ENCODE results near the gene ZNF44. TPM values are rescaled to one million over a fixed set of nuclear protein-coding genes. Genes with fewer than 3 reads are reported as not detected.

ZNF44 gene
- total RNA-seq, 1 experiment from 2014 or later: 8.2 TPM

DNA sequence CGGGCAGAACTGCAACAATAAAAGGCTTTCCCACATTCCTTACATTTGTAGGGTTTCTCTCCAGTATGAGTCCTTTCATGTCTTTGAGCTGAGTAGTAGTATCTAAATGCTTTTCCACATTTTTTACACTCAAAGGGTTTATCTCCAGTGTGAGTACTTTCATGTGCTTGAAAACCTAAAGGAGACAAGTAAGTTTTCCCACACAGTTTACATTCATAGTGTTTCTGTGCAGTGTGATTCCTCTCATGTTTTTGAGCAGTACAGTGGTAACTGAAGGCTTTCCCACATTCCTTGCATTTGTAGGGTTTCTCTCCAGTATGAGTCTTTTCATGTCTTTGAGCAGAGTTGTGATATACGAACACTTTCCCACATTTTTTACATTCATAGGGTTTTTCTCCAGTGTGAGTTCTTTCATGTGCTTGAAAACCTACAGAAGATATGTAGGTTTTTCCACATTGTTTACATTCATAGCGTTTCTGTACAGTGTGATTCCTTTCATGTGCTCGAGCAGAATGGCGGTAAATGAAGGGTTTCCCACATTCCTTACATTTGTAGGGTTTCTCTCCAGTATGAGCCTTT lies 47.0 kb downstream of the ZNF44 start:
- ChIA-PET POLR2A (ENCODE audit: unreplicated experiment) (no interaction called here), CTCF (no interaction called here)
- Histone ChIP-seq H3K9me2 (replicated peaks; ENCODE audit: low read length) (no peaks in the 10 kb centered on the region), H3K79me2 (ENCODE audit: low read length) (no peaks in the 10 kb centered on the region), H2AFZ (ENCODE audit: low read length) (no peak overlapping the region), H3K27me3 (ENCODE audit: low read length) (no peaks in the 10 kb centered on the region), H3K27ac (ENCODE audit: low read length) (no peak overlapping the region), H3K9me3 (ENCODE audit: low read length) (peaks cover 65% of the 10 kb centered on the region), H3K36me3 (ENCODE audit: low read depth, low read length) (peaks cover 37% of the 10 kb centered on the region), H3K4me3 (ENCODE audit: low read length) (peak overlapping the region; percentile 9; the same call in 1 of the 2 replicates), H3K4me2 (ENCODE audit: low read length) (no peak overlapping the region), H3F3A (ENCODE audit: low read length, unreplicated experiment) (no peaks in the 10 kb centered on the region), H3K4me1 (ENCODE audit: insufficient read depth, low read length) (no peaks in the 10 kb centered on the region), H4K20me1 (ENCODE audit: low read length) (no peaks in the 10 kb centered on the region), H3K9ac (ENCODE audit: low read length) (no peak overlapping the region)
- no TSS peak for BruUV-seq (replicated peaks)
- ATAC-seq (no peak), DNase-seq (no peak)
- no peak for TF ChIP-seq EZH2 (IDR thresholded peaks at IDR 0.05; ENCODE audit: low read length, unreplicated experiment)
- TF ChIP-seq EZH2phosphoT487 (IDR thresholded peaks at IDR 0.05; ENCODE audit: borderline replicate concordance, low read length): no peak
- no peak for TF ChIP-seq CTCF (conservative IDR thresholded peaks at IDR 0.05; ENCODE audit: low read depth, low read length)
- intact Hi-C loops (cut with micrococcal nuclease): no loop called here

GRCh38 chr19:12244370-12244769 lies 50.3 kb downstream of the ZNF44 start:
- ChIA-PET POLR2A (ENCODE audit: unreplicated experiment) (no interaction called here), CTCF (no interaction called here)
- ATAC-seq (no peak), DNase-seq (no peak)
- Histone ChIP-seq H3K4me3 (ENCODE audit: low read length) (no peak overlapping the region), H3K79me2 (ENCODE audit: low read length) (no peaks in the 10 kb centered on the region), H3K36me3 (ENCODE audit: low read depth, low read length) (peaks cover 35% of the 10 kb centered on the region), H3F3A (ENCODE audit: low read length, unreplicated experiment) (no peaks in the 10 kb centered on the region), H3K9me3 (ENCODE audit: low read length) (peaks cover 56% of the 10 kb centered on the region), H3K4me1 (ENCODE audit: insufficient read depth, low read length) (no peaks in the 10 kb centered on the region), H3K9ac (ENCODE audit: low read length) (no peak overlapping the region), H3K27ac (ENCODE audit: low read length) (no peak overlapping the region), H2AFZ (ENCODE audit: low read length) (no peak overlapping the region), H3K9me2 (replicated peaks; ENCODE audit: low read length) (no peaks in the 10 kb centered on the region), H3K27me3 (ENCODE audit: low read length) (no peaks in the 10 kb centered on the region), H3K4me2 (ENCODE audit: low read length) (no peak overlapping the region), H4K20me1 (ENCODE audit: low read length) (no peaks in the 10 kb centered on the region)
- BruUV-seq (replicated peaks): no TSS peak
- intact Hi-C loops (cut with micrococcal nuclease): no loop called here
- 0 out of 2 replicates have a peak, but pooled peaks have one; percentile 21 for TF ChIP-seq CTCF (conservative IDR thresholded peaks at IDR 0.05; ENCODE audit: low read depth, low read length)
- TF ChIP-seq EZH2 (IDR thresholded peaks at IDR 0.05; ENCODE audit: low read length, unreplicated experiment): no peak

- Histone ChIP-seq H3K4me1 (ENCODE audit: insufficient read depth, low read length) (no peaks in the 10 kb centered on the region), H3K27me3 (ENCODE audit: low read length) (no peaks in the 10 kb centered on the region), H3K4me3 (ENCODE audit: low read length) (no peak overlapping the region), H3K9ac (ENCODE audit: low read length) (no peak overlapping the region), H3F3A (ENCODE audit: low read length, unreplicated experiment) (no peaks in the 10 kb centered on the region), H3K9me2 (replicated peaks; ENCODE audit: low read length) (no peaks in the 10 kb centered on the region), H3K9me3 (ENCODE audit: low read length) (peaks cover 33% of the 10 kb centered on the region), H4K20me1 (ENCODE audit: low read length) (no peaks in the 10 kb centered on the region), H2AFZ (ENCODE audit: low read length) (no peak overlapping the region), H3K36me3 (ENCODE audit: low read depth, low read length) (peaks cover 9% of the 10 kb centered on the region; the same call in 1 of the 2 replicates), H3K27ac (ENCODE audit: low read length) (no peak overlapping the region), H3K79me2 (ENCODE audit: low read length) (no peaks in the 10 kb centered on the region), H3K4me2 (ENCODE audit: low read length) (no peak overlapping the region)
- intact Hi-C loops (cut with micrococcal nuclease): no loop called here
- ChIA-PET POLR2A (ENCODE audit: unreplicated experiment) (no interaction called here), CTCF (no interaction called here)
- DNase-seq (no peak), ATAC-seq (no peak)
- no peak for TF ChIP-seq EZH2phosphoT487 (IDR thresholded peaks at IDR 0.05; ENCODE audit: borderline replicate concordance, low read length)
- TF ChIP-seq CTCF (conservative IDR thresholded peaks at IDR 0.05; ENCODE audit: low read depth, low read length): no peak
- BruUV-seq (replicated peaks): no TSS peak
These were observed 57.4 kb downstream of the ZNF44 start for GRCh38 chr19:12237143-12237839.
